Activated CD8-positive, alpha-beta memory T cell treated with anti-CD3 and anti-CD28 coated beads for 36 hours (primary cell): ENCODE results near the gene WDR83. TPM values are rescaled to one million over a fixed set of nuclear protein-coding genes. Genes with fewer than 3 reads are reported as not detected.
"Not testable (repeated sequence)": the region's sequence is repeated elsewhere in the genome, so short reads cannot be mapped to it uniquely, and the experiment has no call there.

Experiments
- CTCF ChIA-PET: fragments of 350-600 bp; sonication (Branson Sonifier 250); formaldehyde crosslinking; loops from one replicate; lab custom pipeline; 2021; ENCODE audit warnings: antibody characterized with exemption; lab: Charles Lee
- POLR2A ChIA-PET: fragments of 350-600 bp; sonication (Branson Sonifier 250); formaldehyde crosslinking; loops from one replicate; lab custom pipeline; 2021; ENCODE audit warnings: antibody characterized with exemption; lab: Charles Lee
- total RNA-seq, 2 experiments: library from RNA; stranded (reverse); gene quantifications; one replicate each; pipeline ENCODE4 v1.2.3, GENCODE V29; 2021

Gene WDR83
- total RNA-seq, 2 experiments from 2014 or later = 22.4 to 23.7 TPM

GRCh38 chr19:12695514-12695913, 28.9 kb downstream of the WDR83 start:
- ChIA-PET CTCF (interaction anchor here (1.0 to 1.2 kb wide), 2 partner anchors 26 to 66 kb away, joined by 4 read pairs; a partner anchor contains a TSS), POLR2A (interaction anchor here (0.7 to 1.2 kb wide), 2 partner anchors 10 to 17 kb away, joined by 4 to 21 read pairs; no protein-coding TSS in a partner anchor)

GRCh38 chr19:12695997-12696365, 29.4 kb downstream of the WDR83 start:
- ChIA-PET CTCF (interaction anchor here (1.0 to 1.6 kb wide), 4 partner anchors 24 to 152 kb away, joined by 4 to 8 read pairs (median 4); a partner anchor contains a TSS), POLR2A (interaction anchor here (1.0 to 1.7 kb wide), 3 partner anchors 11 to 364 kb away, joined by 5 to 21 read pairs (median 5); no protein-coding TSS in a partner anchor)

- ChIA-PET POLR2A (interaction anchor here (0.6 to 1.7 kb wide), 7 partner anchors 10 to 817 kb away, joined by 3 to 21 read pairs (median 7); no protein-coding TSS in a partner anchor), CTCF (interaction anchor here (0.5 to 1.6 kb wide), 12 partner anchors 12 to 166 kb away, joined by 3 to 8 read pairs (median 4); a partner anchor contains a TSS)
Observed at GRCh38 chr19:12696366-12697335, 30.0 kb downstream of the WDR83 start, which contains the start of gene FBXW9. TSS of gene FBXW9 (minus strand) at chr19:12696631. CDS start at chr19:12696581, 50 bp downstream.

- ChIA-PET POLR2A (interaction anchor here (1.7 kb wide), 1 partner anchor 13 kb away, joined by 5 read pairs; no protein-coding TSS in a partner anchor), CTCF (interaction anchor here (0.7 to 1.6 kb wide), 5 partner anchors 11 to 60 kb away, joined by 3 to 8 read pairs (median 4); no protein-coding TSS in a partner anchor)
Observed at GRCh38 chr19:12697425-12697824, 30.8 kb downstream of the WDR83 start.

- POLR2A ChIA-PET = no interaction called here
- CTCF ChIA-PET = no interaction called here
Observed at GRCh38 chr19:12698138-12698537, 31.5 kb downstream of the WDR83 start.

- ChIA-PET POLR2A (no interaction called here), CTCF (no interaction called here)
Observed at GRCh38 chr19:12701596-12702282, 35.1 kb downstream of the WDR83 start.

- POLR2A ChIA-PET = no interaction called here
- CTCF ChIA-PET = no interaction called here
Observed at GRCh38 chr19:12703046-12703445, 36.4 kb downstream of the WDR83 start.

GRCh38 chr19:12705169-12705568, 38.6 kb downstream of the WDR83 start:
- ChIA-PET CTCF (no interaction called here), POLR2A (no interaction called here)

GRCh38 chr19:12705654-12706331, 39.2 kb downstream of the WDR83 start:
- ChIA-PET CTCF (interaction anchor here (0.7 to 2.0 kb wide), 3 partner anchors 12 to 142 kb away, joined by 3 to 6 read pairs (median 4); no protein-coding TSS in a partner anchor), POLR2A (no interaction called here)

- POLR2A ChIA-PET = no interaction called here
- CTCF ChIA-PET = interaction anchor here (0.7 to 2.0 kb wide), 3 partner anchors 12 to 142 kb away, joined by 3 to 6 read pairs (median 4); no protein-coding TSS in a partner anchor
Observed at GRCh38 chr19:12706332-12706718, 39.7 kb downstream of the WDR83 start.

GRCh38 chr19:12708641-12709040, 42.0 kb downstream of the WDR83 start:
- ChIA-PET CTCF (interaction anchor here (1.1 to 1.6 kb wide), 2 partner anchors 11 to 52 kb away, joined by 3 to 4 read pairs; no protein-coding TSS in a partner anchor), POLR2A (interaction anchor here (0.6 kb wide), 1 partner anchor 84 kb away, joined by 3 read pairs; no protein-coding TSS in a partner anchor)

- POLR2A ChIA-PET = interaction anchor here (1.9 kb wide), 1 partner anchor 14 kb away, joined by 5 read pairs; the partner anchor contains the start of gene FBXW9
- CTCF ChIA-PET = interaction anchor here (0.6 to 0.7 kb wide), 2 partner anchors 11 to 92 kb away, joined by 3 read pairs; no protein-coding TSS in a partner anchor
Observed at GRCh38 chr19:12711187-12711586, 44.6 kb downstream of the WDR83 start.

- CTCF ChIA-PET = interaction anchor here (0.7 to 0.9 kb wide), 3 partner anchors 30 to 85 kb away, joined by 3 to 4 read pairs (median 3); no protein-coding TSS in a partner anchor
- POLR2A ChIA-PET = not testable (repeated sequence)
Observed at GRCh38 chr19:12712077-12712476, 45.5 kb downstream of the WDR83 start.

GRCh38 chr19:12713304-12713703, 46.7 kb downstream of the WDR83 start:
- ChIA-PET CTCF (interaction anchor here (0.6 kb wide), 1 partner anchor 59 kb away, joined by 3 read pairs; no protein-coding TSS in a partner anchor), POLR2A (interaction anchor here (1.3 kb wide), 1 partner anchor 8 kb away, joined by 4 read pairs; no protein-coding TSS in a partner anchor)

GRCh38 chr19:12715102-12715501, 48.5 kb downstream of the WDR83 start:
- CTCF ChIA-PET = interaction anchor here (1.0 kb wide), 2 partner anchors 42 to 45 kb away, joined by 3 to 4 read pairs; no protein-coding TSS in a partner anchor

GRCh38 chr19:12715929-12716328, 49.3 kb downstream of the WDR83 start:
- CTCF ChIA-PET = interaction anchor here (1.0 to 1.8 kb wide), 3 partner anchors 25 to 44 kb away, joined by 3 to 5 read pairs (median 4); no protein-coding TSS in a partner anchor
- POLR2A ChIA-PET = interaction anchor here (0.6 to 1.5 kb wide), 2 partner anchors 18 to 537 kb away, joined by 5 read pairs; no protein-coding TSS in a partner anchor

More at GRCh38 chr19:12715102-12715501, 48.5 kb downstream of the WDR83 start:
- POLR2A ChIA-PET = interaction anchor here (0.6 to 1.5 kb wide), 2 partner anchors 19 to 536 kb away, joined by 5 read pairs; no protein-coding TSS in a partner anchor

- POLR2A ChIA-PET = no interaction called here
- CTCF ChIA-PET = interaction anchor here (1.3 kb wide), 1 partner anchor 13 kb away, joined by 4 read pairs; no protein-coding TSS in a partner anchor
Observed at GRCh38 chr19:12720296-12720695, 53.7 kb downstream of the WDR83 start.
